SK-N-MC (cell line): ENCODE results near the gene ARHGEF16.

Source experiments
- DNase-seq: peaks from one replicate; pipeline ENCODE4 v3.0.0-alpha.2; 2011; ENCODE audit warnings: low read depth, low spot score
- H3K27ac ChIP-seq: fragments of 200-600 bp; sonication (generic); 2 replicates; pipeline ENCODE4 v1.5.1; 2016; ENCODE audit warnings: mixed run types
- H3K36me3 ChIP-seq: fragments of 200-600 bp; sonication (generic); 2 replicates; pipeline ENCODE4 v1.6.1; 2017; ENCODE audit warnings: antibody characterized with exemption, low read length, mixed read lengths; ENCODE audit not compliant: insufficient read depth
- H3K4me3 ChIP-seq: fragments of 200-600 bp; sonication (generic); 2 replicates; pipeline ENCODE4 v1.5.1; 2016
- H3K9ac ChIP-seq: fragments of 200-600 bp; sonication (generic); 2 replicates; pipeline ENCODE4 v1.8.0; 2017; ENCODE audit warnings: mixed run types, mixed read lengths; ENCODE audit not compliant: insufficient read length
- H3K9me3 ChIP-seq: fragments of 200-600 bp; sonication (generic); 2 replicates; pipeline ENCODE4 v1.6.1; 2017; ENCODE audit warnings: low read depth, mild to moderate bottlenecking, antibody characterized with exemption, low read length, moderate library complexity, mixed read lengths
- EZH2 ChIP-seq: fragments of 200-600 bp; sonication (generic); IDR thresholded peaks from one replicate; pipeline ENCODE4 v1.6.1; 2017; ENCODE audit warnings: antibody characterized with exemption
- FOXP2 ChIP-seq: optimal IDR thresholded peaks from 2 replicates; pipeline ENCODE3; 2011; ENCODE audit warnings: mild to moderate bottlenecking, moderate library complexity; ENCODE audit not compliant: insufficient read depth; ENCODE audit errors: extremely low read length, control extremely low read depth
- POLR2AphosphoS5 ChIP-seq: IDR thresholded peaks from 2 replicates; pipeline ENCODE4 v1.6.1; 2012; ENCODE audit warnings: mild to moderate bottlenecking, low read depth, low read length, borderline replicate concordance

The ARHGEF16 gene

DNA sequence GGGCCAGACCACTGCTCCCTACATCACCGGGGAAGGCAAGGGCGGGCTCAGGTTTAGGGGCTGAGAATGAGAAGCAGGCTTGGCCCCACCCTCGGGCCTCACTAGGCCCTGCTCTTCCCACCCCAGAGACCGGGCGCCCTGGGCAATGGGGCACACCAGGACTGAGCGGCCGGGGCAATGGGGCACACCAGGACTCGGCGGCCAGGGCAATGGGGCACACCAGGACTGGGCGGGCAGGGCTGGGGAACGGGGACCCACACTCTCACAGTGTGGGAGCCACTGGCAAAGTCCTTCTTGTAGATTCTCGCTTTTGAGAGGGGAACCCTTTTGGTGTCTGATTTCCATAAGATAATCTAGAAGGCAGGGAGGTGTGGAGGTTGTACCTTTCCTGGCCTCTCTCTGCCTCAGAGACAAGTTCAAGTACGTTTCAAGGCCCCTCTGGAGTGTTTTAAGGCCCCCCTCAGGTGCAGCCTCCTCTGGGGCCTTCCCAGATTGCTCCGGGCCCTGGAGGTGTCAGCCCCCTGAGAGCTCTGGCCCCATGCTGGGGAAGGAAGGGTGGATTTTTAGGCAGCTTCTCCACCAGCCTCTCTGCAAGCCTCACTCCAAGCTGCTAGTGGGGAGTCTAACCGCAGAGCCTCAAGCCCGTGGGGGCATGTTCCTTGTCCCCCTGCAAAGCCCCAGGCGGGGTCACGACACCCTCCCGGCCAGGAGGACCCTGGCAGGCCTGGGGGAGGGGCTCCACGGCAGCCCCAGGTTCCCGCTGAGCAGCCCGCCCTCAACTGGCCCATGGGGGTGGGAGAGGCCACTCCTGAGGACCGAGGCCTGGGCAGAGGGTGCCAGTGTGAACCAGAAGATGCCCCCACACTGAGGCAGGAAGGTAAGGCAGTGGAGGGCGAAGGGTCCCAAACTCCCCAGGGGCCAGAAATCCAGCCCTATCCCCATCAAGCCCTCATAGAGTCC lies 66.2 kb downstream of the ARHGEF16 start:
- Histone ChIP-seq H3K36me3 (no peaks in the 10 kb centered on the region), H3K4me3 (peak overlapping the region; percentile 45), H3K27ac (peak overlapping the region; percentile 54), H3K9me3 (no peaks in the 10 kb centered on the region), H3K9ac (no peak overlapping the region)
- peak; percentile 10 for DNase-seq
- no peak for TF ChIP-seq EZH2
- peak; percentile 65 for TF ChIP-seq FOXP2

DNA sequence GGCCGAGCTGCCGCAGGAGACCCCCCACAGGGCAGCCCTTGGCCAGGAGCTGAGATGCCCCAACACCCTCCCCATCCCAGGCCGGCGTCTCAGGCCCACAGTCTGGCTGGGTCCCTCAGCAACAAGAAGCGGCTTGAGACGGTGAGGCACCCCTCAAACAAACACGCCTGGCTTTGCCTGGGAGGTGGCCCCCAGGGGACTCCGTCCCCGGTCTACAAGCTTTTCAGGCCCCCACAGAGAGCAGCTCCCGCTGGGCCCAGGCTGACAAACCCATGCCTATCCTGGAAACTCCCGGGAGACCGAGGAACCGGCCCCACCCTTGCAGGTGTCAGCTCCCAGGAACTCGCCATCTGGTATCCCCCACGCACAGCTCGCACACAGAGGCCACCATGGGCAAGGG lies 67.0 kb downstream of the ARHGEF16 start:
- H3K9me3 ChIP-seq = no peaks in the 10 kb centered on the region
- no peak for DNase-seq
- peak overlapping the region; percentile 45 for H3K4me3 ChIP-seq
- H3K36me3 ChIP-seq = no peaks in the 10 kb centered on the region
- no peak for TF ChIP-seq POLR2AphosphoS5
- no peak for TF ChIP-seq EZH2
- no peak for TF ChIP-seq FOXP2
- no peak overlapping the region for H3K9ac ChIP-seq
- H3K27ac ChIP-seq = no peak overlapping the region

DNA sequence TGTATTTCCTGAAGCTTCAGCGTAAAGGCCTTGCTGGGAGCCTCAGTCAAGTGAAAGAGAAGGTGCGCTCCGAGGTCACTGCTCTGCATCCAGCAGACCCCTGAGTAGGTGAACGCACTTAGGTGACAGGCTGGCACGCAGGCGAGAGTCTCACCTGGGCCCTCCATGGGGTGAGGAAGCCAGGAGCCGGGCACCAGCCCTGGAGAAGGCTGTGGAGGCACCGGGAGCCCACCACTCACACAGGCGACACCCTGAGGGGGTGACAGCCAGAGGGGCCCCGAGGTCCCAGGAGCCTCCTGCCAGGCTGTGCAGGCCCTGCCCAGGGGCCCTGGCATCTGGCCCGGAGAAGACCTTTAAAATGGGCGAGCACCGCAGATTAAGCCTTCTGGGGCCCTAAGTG lies 67.6 kb downstream of the ARHGEF16 start:
- DNase-seq = no peak
- TF ChIP-seq EZH2 (no peak), POLR2AphosphoS5 (no peak), FOXP2 (peak; percentile 37)
- no peak overlapping the region for H3K9ac ChIP-seq

DNA sequence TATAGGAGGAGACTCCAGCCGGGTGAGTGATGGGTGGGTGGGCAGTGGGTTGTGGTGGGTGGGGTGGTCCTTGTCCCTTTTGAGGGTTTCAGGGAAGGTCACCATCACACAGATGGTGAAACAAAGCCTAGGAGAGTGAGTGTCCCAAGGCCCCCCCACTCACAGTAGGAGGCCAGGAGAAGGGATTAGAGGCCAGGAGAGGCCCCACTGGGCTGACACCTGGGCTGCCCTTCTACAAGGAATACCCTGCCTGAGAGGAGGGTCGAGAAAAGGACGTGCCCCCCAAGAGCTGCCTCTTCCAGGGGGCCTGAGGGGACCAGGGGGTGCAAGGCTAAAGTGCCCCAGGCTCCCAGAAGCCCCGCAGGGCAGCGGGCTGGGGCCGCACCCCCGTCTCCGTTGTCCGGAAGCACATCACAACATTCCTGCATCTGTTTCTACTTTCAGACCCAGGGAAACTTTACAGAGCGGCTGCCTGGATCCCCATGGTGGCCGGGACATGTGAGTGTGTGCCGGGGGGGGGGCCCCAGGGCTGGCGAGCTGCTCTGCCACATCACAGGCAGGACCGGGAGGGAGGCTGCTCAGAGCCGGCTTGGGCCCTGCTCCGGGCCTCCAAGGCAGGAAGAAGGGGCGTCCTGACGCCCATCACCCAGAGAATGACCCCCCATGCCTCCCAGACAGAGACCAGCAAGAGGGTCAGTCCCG lies 68.2 kb downstream of the ARHGEF16 start:
- DNase-seq = no peak
- no peaks in the 10 kb centered on the region for H3K9me3 ChIP-seq
- H3K36me3 ChIP-seq = no peaks in the 10 kb centered on the region
- no peak overlapping the region for H3K9ac ChIP-seq
- TF ChIP-seq POLR2AphosphoS5 (no peak), EZH2 (no peak), FOXP2 (no peak)
- H3K27ac ChIP-seq = peak overlapping the region; percentile 75; the same call in 1 of the 2 replicates
- H3K4me3 ChIP-seq = peak overlapping the region; percentile 30

More for the DNA sequence above, 67.6 kb downstream of the ARHGEF16 start:
- Histone ChIP-seq H3K27ac (no peak overlapping the region), H3K9me3 (no peaks in the 10 kb centered on the region), H3K4me3 (peak overlapping the region; percentile 30; the same call in 1 of the 2 replicates), H3K36me3 (no peaks in the 10 kb centered on the region)

DNA sequence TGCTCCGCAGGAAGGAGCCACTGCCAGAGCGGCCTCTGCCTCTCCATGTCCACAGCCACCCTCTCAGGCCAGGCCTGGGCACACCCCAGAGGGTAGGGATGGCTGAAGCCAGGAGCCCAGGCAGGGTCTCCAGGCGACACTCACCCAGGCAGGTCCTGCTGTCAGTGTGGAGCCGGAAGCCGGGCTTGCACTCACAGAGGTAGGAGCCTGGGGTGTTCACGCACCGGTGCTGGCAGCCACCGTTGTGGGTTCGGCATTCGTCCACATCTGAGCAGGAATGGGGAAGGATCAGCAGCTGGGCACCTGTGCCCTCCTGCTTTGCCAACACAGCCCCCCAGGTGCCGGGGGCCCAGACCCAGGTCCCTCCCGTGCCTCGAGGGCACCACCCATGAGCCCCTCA lies 69.5 kb downstream of the ARHGEF16 start:
- Histone ChIP-seq H3K9ac (no peak overlapping the region), H3K27ac (no peak overlapping the region), H3K9me3 (no peaks in the 10 kb centered on the region), H3K4me3 (no peak overlapping the region), H3K36me3 (no peaks in the 10 kb centered on the region)
- no peak for DNase-seq
- TF ChIP-seq EZH2 (no peak), POLR2AphosphoS5 (no peak), FOXP2 (no peak)

DNA sequence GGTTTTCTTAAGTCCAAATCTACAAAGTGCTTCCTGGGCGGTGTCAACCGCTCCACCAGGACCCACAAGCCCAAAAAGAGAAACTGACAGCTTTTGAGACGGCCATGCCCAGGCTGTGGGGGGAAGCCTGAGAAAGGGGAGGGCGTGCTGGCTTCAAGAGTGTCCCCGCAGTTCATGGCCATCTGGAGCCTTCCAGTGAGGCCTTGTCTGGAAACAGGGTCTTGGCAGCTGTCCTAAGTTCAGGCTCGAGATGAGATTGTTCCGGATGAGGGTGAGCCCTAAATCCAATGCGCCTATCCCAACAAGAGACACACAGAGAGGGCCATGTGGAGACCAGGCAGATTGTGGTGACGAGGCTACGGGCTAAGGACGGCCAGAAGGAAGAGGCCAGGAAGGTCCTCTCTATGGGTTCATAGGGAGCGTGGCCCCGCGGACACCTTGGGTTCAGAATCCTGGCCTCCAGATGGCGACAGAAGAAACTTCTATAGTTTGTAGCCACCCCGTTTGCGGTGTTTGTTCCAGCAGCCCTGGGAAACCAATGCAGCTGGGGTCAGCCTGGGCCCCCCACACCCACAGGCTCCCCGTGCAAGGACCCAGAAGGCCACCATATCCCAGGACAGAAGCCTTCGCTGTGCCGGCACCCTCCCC lies 70.2 kb downstream of the ARHGEF16 start:
- Histone ChIP-seq H3K36me3 (no peaks in the 10 kb centered on the region), H3K9ac (no peak overlapping the region), H3K4me3 (no peak overlapping the region), H3K27ac (no peak overlapping the region), H3K9me3 (no peaks in the 10 kb centered on the region)
- no peak for TF ChIP-seq EZH2
- no peak for TF ChIP-seq FOXP2
- no peak for TF ChIP-seq POLR2AphosphoS5
- no peak for DNase-seq

DNA sequence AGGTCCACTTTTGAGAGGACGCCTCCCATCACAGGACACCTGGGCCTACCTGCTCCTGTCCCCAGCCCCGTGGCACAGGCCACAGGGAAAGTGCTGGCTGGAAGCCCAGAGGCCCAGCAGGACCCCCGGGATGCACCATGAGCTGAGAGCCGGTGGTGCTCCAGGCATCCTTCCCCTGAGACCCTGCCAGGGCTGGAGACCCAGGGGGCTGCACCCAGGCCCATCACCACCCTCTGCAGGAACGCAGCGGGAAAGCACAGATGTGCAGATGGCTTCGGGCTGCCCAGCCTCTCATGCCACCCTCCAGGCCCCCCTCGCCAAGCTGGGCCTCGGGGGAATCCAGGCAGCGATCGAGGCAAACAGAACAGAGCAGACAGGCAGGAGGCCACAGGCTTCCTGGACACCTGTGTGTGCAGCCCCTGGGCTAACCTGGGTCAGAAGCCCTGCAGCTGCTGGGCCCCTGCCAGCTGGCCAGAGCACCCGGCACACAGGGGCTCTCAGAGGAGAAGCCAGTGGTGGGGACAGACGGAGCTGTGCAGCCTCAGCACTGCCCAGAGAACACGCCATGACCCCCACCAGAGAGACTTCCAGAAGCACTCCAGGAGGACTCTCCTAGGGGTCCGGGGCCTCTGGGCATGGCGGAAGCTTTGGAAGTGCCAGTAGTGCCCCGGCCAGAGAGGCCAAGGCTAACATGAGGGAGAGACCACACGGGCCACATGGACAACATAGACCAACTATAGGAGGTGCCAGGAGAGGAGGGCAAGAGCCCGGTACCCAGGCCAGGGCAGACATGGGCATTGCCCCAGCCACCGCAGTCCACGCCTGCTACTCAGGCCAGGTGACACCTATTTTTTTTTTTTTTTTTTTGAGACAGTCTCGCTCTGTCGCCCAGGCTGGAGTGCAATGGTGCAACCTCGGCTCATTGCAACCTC lies 71.4 kb downstream of the ARHGEF16 start:
- TF ChIP-seq EZH2 (no peak), FOXP2 (no peak), POLR2AphosphoS5 (no peak)
- Histone ChIP-seq H3K27ac (no peak overlapping the region), H3K9ac (no peak overlapping the region), H3K9me3 (no peaks in the 10 kb centered on the region), H3K4me3 (no peak overlapping the region), H3K36me3 (no peaks in the 10 kb centered on the region)
- no peak for DNase-seq
